Activated CD8-positive, alpha-beta memory T cell treated with anti-CD3 and anti-CD28 coated beads for 4 hours (primary cell): ENCODE results near the gene OR1F1.

ENCODE experiments used
- DNase-seq, 2 donors: peaks; one replicate each; pipeline ENCODE4 v3.0.0-alpha.2; 2020; ENCODE audit warnings: low read depth in 2 of 2

Gene OR1F1

DNA sequence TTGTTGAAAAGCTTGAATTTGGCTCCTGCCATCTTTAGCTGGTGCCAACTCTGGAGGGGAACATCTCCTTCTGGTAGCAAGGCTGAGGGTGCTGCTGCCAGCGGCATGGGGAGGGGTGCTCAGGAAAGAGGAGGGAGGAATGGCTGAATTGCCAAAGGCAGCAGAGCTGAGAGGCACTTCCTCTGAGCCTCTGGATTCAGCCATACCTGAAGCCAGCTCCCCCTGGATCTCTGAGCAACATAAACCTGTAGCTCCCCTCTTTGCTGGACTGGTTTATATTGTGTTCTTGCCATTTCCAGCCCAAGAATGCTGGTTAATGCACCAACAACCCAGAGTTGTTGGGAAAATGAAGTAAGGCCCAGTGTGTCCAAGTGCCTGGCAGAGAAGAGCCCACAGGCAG, 61.0 kb downstream of the OR1F1 start:
- DNase-seq = no peak

DNA sequence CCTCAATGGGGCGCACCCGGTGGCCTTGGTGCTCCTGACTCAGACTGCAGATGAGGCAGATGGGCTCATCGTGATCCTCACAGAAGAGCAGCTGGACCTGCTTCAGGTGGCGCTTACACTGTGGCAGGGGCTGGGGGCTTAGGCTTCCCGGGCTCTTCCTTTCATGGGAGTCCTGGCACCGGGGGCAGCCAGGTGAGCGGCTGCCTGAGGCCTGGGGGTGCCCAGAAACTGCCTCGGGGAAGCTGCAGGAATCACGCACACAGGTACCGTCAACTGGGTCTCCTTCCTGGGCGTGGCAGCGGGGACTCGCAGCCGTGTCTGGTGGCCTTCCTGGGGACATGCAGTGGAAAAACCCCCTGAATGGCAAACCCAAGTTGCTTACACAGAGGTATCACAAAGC, 61.4 kb downstream of the OR1F1 start:
- no peak for DNase-seq

DNA sequence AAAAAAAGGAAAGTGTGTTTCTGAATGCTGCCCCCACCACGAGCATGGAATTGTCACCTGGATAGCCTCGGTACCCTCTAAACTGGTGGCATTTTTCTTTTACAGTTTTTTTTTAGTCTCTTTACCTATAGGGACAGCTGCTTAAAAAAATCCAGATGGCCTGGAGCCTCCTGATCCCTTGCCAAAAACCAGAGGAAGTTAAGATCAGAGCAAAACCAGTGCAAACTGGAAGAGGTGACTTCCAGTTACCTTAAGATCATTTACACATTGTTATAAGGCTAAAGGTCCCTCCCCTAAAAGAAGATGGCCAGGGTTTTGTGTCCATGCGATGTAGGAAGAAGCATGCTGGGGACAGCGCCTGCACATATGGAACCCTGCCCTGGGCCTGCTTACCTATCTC, 65.0 kb downstream of the OR1F1 start:
- DNase-seq = no peak

DNA sequence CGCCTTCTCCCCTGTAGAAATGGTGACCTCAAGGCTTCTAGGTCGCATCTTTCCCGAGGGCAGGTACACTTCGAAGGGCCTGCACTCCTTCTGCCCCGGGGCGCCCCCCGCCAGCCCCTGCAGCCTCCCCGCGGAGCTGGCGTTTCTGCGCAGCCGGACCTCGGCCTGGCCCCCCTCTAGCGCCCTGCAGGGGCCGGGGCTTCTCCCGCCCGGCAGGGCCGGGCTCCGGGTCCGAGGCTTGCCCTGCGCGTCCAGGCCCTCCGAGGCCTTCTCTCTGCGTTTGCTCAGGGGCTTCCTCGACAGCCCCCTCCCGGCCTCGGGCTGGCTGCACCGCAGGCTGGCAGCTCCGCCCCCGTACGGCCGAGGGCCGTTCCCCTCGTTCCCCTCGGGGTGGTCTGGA, 66.3 kb downstream of the OR1F1 start:
- no peak for DNase-seq
